Jurkat, Clone E6-1 (cell line): ENCODE data around the gene EML1.

Experiments
- DNase-seq: peaks from one replicate; pipeline ENCODE4 v3.0.0-alpha.2; 2011; ENCODE audit warnings: low read depth, low spot score
- H3K4me3 ChIP-seq: 2 replicates; pipeline ENCODE4 v1.5.1; 2011; ENCODE audit warnings: mild to moderate bottlenecking, low read length, control low read depth, moderate library complexity

The EML1 gene

DNA sequence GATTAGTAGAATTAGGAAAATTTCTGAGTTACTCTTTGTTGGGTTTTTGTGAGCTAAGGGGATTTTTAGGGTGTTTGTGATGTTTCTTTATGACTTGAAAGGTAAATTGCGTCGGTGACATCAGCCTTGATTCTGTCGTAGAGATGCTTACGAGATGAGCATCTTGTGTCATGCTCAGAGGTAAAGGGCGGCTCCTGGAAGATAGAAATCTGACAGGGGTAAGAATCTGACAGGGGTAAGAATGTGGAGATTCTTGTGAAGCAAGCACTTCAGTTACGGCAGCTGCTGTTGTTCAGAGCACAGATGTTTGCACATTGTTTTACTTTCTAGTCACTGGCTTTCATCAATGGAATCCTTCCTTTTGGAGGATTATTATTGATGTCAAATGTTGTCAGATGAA lies 22.5 kb downstream of the EML1 start:
- no peak for DNase-seq
- H3K4me3 ChIP-seq = no peak overlapping the region

DNA sequence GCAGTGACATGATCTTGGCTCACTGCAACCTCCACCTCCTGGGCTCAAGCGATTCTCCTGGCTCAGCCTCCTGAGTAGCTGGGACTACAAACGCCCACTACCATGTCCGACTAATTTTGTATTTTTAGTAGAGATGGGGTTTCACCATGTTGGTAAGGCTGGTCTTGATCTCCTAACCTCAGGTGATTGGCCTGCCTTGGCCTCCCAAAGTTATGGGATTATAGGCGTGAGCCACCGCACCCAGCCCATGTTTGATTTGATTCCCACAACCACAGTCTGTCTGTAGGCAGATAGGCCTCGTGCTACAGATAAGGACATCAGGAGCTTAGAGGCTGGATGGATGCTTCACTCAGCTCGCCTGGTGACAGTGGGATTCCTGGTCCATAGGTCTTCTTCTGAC lies 23.0 kb downstream of the EML1 start:
- H3K4me3 ChIP-seq = no peak overlapping the region
- DNase-seq = no peak

DNA sequence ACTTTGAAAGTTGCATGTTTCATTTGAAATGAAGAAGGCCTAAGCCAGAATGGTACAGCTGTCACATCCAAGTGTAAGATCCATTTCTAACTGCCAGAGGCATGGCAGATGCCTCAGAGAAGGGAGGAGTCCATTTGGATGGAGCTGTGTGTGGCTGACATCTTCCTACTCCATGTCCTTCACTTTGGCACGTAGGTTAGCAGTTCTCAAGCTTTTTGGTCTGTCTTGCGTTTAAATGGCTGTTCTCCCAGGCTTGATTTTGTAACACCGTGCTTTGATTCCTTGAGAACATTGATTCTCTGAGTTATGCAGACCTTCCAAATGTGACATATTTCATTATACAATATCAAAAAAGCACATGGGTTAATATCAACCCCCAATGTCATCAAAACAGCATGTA lies 23.4 kb downstream of the EML1 start:
- no peak overlapping the region for H3K4me3 ChIP-seq
- no peak for DNase-seq

DNA sequence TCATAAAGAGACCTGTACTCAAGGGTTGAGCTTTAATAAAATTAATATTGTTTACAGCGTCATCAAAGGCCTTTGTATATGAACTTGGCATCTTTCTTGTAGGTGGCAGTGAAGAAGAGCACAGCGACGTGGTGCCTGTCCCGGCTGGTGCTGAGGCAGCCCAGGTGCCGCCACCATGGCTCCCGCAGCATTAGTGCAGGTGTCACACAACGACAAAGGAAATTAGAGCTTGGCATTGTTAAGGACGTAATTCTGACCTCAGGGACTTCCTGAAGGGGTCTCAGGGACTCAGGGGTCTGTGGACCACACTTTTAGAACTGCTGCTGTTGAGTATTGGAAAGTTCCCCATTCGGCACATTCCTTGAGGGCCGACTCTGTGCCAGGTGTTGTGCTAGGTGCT lies 24.1 kb downstream of the EML1 start:
- DNase-seq = no peak
- no peak overlapping the region for H3K4me3 ChIP-seq

DNA sequence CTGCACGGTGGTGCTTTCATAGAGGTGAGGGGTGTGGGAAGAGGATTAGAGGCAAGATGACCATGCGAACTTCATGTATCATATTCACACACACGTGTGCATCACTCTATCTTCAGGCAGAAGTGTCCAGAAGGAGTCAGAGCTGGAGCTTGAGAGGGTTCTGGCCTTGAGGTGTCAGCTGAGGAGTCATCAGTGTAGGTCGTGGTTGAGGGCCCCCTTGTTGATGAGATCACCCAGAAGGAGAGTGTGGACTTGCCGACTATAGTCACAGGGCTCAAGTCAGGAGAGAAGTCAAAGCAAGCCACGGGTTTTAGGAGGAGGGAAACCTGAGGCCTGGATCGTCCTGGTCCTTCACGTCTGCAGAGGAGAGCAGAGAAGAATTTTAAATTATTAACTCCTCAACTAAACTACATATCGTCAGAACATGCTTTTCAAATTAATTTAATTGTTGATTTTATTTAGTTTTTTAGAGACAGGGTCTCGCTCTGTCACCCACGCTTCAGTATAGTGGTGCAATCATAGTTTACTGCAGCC lies 25.4 kb downstream of the EML1 start:
- no peak overlapping the region for H3K4me3 ChIP-seq
- DNase-seq = no peak

DNA sequence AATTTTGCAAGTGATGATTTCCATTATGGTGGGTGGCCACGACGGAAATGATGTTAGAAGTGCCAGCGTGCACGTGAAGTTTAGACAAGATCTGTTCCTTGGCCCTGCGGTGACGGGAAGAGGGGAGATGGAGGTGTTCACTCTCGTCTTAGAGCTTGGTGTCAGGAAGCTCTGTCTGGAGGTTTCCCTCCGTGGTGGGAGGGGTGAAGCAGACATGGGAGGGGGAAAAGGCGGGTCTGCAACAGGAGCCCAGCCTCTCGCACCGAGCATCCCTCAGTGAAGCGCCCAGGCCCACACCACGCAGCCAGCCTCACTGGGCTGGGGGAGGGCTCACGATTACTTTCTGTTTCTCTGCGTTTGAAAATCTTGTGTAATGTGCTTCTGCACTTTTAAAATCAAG lies 26.3 kb downstream of the EML1 start:
- DNase-seq = peak; percentile 10
- no peak overlapping the region for H3K4me3 ChIP-seq

DNA sequence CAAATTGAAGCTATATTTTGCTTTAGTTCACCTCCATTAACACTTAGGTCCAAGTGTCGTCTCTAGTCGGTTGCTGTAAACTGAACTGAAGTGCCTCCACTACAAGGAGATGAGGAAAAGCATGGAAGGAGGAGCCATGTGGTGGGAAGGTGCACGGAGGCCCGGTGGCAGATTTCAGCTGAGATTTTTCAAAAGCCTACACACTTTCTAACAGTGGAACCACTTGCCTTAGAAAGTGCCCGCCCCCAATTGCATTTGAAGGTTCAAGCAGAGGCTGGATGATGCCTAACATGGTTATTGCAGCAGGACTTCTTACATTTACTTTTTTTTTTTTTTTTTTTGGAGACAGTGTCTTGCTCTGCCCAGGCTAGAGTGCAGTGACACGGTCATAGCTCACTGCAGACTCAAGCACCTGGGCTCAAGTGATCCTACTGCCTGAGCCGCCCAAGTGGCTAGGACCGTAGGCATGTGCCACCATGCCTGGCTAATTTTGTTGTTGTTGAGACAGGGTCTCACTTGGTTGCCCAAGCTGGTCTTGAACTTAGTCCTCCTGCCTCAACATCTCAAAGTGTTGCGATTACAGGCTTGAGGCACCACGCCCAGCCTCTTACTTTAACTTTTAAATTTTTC lies 27.6 kb downstream of the EML1 start:
- H3K4me3 ChIP-seq = no peak overlapping the region
- no peak for DNase-seq

DNA sequence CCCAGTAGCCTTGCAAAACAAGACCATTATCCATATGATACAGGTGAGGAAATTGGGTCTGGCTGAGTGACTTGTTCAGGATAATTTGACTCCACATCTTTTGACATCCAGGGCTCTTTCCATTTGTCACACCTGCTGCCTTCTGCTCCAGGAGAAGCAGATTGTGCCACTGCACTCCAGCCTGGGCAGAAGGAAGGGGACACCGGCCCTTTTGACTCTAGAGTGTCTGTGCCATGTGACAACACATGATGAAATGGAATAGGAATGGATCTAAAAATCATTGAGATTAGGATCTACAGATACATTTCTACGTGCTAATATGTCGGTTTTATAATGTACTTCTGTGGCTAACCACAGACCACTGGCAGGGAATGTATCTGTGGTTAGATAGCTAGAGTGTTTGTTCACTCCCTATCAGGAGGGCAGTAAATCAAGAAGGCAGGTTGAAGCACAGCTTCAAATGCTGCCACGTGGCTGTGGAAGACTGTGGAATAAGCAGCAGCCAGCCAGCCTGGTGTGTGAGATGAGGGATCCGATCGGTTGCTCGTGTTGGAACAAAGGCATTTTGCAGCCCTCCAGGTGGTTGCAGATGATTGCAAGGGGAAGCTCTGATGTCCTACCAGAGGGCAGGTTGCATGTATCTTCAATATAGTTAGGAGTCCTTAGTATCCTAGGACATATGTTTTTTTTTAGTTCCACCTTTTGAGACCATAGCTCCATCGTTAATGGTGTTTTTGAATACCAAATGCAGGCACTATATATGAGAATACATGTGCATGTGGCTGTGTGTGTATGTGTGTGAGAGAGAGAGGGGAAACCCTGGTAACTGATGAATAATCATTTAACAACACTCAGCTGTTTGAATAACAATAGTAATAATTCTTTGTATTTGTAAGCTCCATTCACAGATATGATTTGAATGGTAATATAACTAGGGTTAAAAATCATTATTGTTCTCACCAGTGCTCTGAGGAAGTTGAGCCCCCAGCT lies 28.6 kb downstream of the EML1 start:
- peak; percentile 58 for DNase-seq
- H3K4me3 ChIP-seq = no peak overlapping the region

DNA sequence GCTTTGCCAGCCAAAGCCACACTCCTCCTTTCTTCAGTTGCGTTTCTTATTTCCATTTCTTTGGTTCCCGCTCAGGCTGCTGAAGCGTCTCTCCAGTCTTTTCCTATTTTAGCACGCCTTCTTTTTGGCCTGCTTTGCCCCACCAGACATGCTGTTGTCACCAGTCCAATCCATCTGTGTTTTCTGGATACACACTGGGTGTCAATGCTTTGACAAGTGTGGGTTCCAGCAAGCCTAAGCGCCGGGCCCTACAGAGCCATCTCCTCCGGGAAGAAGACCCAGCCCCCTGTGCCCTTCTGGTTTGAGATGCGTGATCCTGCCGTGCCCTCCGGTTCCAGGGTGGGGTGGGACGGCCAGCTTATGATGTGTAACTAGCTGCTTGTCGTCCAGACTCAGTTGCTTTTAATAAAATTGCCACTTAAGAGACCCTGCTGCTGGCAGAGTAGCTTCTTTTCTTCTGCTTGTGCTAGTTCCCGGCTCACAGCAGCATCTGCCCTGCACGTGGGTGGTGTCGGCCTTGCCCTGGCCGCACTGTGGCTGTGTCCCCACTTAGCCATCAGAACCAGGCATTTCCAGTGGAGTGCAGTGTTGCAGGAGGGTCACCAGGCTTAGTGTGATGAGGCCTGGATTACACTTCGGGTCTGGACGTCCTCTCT lies 29.7 kb downstream of the EML1 start:
- DNase-seq = no peak
- no peak overlapping the region for H3K4me3 ChIP-seq

DNA sequence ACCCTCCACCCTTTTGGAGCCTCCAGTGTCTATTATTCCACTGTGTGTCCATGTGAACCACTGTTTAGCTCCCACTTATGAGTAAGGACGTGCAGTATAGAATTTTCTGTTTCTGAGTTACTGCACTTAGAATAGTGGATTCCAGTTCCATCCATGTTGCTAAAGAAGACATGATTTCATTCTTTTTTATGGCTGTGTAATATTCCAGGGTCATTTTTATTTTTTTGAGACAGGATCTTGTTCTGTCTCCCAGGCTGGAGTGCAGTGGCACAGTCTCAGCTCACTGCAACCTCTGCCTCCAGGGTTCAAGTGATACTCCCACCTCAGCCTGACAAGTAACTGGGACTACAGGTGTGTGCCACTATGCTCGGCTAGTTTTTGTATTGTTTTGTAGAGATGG lies 31.6 kb downstream of the EML1 start:
- H3K4me3 ChIP-seq = no peak overlapping the region
- no peak for DNase-seq

DNA sequence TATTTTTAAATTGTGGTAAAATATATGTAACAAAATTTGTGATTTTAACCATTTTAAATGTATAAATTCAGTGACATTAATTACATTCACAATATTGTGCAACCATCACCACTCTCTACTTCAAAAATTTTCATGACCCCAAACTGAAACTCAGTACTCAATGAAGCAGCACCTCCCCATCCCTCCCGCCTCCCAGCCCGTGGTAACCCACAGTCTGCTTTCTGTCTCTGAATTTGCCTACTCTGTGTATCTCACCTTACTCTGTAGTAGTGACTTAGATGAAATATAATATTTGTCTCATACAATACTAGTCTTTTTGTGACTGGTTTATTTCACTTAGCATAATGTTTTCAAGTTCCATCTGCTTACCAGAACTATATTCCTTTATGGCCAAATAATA lies 36.2 kb downstream of the EML1 start:
- H3K4me3 ChIP-seq = no peak overlapping the region
- DNase-seq = no peak

DNA sequence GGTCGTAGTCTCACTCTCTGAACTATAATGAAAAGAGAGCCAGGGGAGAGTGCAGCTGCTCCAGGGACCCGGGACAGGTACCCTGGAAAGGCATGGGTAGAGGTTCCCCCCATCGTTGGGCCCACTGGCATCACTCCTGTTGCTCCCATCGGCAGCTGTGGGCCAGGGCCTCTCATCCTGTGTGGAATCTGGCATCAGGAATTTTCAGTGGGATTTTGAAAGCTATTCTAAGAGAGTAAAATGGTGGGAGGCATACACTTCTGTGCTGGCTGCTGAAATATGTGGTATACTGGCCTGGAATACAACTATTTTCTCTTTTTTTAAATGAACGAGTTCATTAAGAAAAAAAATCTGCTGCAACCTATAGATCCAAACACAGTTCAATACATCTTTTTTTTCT lies 38.1 kb downstream of the EML1 start:
- H3K4me3 ChIP-seq = no peak overlapping the region
- no peak for DNase-seq

DNA sequence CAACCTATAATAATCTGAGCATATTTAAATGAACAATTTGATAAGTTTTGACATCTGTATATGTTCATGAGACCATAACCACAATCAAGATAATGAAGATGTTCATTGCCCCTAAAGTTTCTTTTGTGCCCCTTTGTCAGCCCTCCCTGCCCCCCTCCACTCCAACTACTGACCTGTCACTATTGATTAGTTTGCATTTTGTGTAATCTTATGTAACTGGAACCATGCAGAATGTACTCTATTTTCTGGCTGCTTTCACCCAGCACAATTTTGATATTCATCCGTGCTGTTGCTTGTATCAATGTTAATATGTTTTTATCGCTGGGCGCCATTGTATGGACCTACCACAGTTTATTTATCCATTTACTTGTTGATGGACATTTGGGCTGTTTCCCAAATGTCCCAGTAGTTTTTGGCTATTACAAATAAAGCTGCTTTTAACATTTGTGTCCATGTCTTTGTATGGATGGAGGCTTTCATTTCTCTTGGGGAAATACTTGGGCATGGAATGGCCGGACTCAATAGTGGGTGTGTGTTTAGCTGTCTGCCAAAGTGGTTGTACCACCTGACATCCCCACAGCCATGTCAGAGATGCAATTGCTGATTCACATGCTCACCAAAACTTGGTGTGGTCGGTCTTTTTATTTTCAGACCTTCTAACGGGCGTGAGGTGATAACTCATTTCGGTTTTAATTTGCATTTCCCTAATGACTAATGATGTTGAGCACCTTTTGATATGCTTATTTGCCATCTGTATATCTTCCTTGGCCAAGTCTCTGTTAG lies 38.9 kb downstream of the EML1 start:
- DNase-seq = no peak
- no peak overlapping the region for H3K4me3 ChIP-seq

DNA sequence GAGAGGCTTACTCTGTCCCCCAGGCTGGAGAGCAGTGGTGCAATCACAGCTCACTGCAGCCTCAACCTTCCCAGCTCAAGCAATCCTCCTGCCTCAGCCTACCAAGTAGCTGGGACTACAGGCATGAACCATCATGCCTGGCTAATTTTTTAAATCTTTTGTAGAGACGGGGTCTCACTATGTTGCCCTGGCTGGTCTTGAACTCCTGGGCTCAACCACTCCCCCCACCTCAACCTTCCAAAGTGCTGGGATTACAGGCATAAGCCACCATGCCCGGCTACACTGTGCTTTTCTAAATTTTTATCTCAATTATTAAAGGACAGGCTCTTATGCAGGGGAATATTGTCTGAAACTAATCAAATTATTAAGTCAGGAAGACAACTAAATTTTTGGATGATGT lies 44.6 kb downstream of the EML1 start:
- no peak for DNase-seq
- no peak overlapping the region for H3K4me3 ChIP-seq

DNA sequence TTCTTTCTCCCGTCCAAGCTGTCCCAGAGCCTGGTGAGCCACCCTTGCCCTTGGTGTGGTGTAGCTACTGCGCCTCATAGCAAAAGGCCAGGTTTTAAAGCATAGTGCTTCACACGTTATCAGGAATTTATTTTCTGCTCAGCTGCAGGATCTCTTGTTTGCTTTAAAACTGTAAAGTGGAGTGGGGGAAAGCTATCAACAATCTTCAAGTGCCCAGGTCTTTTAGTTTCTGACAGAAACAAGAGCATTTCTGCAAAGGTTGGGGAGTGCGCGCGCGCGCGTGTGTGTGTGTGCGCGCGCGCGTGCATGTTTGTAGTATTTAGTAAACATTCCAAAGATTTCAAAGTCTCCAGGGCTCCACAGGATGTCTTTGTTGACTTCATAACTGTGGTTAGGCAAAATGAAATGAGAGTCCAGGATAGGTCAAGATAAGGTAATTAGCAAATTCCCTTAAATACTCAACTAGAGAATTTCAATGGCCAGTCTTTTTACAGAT lies 45.5 kb downstream of the EML1 start:
- H3K4me3 ChIP-seq = no peak overlapping the region
- no peak for DNase-seq

DNA sequence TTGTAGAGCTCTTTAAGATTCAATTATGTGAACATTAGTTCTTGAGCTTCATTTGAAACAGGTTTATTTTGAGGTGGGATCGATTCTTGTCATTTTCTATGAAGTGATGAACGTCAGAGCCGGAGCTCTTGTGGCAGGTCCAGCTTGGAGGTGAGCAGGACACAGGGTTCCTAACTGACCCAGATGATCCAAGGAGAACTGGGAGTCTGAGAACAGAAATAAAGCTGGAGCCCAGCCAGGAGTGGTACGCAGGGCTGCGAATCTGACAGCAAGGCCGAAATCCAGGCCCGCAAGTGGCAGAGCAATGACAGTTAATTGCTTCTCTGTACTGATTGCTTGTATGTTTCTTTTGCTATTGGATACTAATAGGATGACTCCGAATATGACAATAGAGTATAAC lies 46.5 kb downstream of the EML1 start:
- H3K4me3 ChIP-seq = no peak overlapping the region
- no peak for DNase-seq

DNA sequence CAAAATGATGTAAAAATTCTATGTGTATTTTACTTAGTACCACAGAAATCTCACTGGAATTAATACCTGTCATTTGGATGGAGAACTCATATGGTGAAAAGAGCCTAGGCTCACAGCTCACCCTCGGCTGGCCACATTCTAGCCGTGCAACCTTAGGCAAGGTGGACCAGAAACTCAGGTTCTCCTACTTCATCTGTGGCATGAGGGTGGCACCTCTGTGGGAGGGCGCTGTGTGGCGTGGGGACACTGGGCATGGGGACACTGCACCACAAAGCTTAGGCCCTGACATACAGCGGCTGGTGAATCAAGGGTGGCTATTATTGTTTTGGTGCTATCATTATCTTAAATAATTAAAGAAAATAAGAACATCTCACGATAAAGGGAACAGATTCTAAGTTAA lies 47.1 kb downstream of the EML1 start:
- no peak overlapping the region for H3K4me3 ChIP-seq
- DNase-seq = no peak

DNA sequence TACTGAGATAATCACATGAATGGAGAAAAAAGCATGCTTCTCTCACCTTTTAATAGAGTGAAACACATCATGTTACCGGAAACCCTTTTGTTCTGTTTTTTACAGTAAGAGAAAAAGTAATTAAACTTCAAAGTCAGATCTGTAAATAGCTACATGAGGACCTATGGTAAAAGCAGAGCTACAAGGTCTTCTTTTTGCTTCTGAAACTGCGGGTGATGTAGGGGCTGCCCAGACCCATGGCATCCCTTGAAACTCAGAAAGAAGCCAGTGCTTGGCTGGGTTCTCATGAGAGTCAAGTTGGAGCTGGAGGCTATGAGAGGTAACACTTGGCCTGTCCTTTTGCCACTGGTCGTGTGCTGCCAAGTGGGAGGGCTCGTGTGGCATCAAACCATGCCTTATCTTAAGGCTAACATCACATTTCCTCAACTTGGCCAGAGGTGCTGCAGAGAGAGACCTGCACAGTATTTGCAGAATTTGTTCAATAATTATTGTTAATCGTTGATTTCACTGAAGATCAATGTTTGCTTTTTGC lies 47.6 kb downstream of the EML1 start:
- no peak overlapping the region for H3K4me3 ChIP-seq
- no peak for DNase-seq
